ENCODE results near the gene EXD1.

DNA sequence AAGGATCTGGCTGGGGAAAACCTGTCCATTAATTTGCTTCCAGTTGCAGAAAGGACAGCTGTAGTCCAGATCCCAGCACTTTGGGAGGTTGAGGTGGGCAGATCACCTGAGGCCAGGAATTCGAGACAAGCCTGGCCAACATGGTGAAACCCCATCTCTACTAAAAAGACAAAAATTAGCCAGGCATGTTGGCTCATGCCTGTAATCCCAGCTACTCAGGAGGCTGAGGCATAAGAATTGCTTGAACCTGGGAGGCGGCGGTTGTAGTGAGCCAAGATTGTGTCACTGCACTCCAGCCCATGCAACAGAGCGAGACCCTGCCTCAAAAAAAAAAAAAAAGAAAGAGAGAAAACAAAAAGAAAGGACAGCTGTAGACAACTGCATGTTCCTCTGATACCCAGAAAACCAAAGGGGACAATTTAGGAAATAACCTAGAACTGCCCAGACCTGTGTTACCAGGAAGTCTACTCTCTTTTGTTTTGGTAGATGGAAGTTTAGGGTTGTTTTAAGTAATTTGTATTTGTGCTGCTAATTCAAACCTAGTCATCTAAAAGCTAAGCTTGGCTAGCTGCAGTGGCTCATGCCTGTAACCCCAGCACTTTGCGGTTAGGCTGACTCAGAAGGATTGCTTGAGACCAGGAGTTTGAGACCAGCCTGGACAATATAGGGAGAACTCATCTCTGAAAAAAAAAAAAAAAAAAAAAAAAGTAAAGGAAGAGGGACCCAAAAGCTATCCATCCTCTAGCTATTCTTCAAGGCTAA lies 22.7 kb downstream of the EXD1 start:
- no peak for TF ChIP-seq EZH2 (IDR thresholded peaks at IDR 0.05; ENCODE audit: borderline replicate concordance, low read depth, low read length, poor library complexity, severe bottlenecking)
- TF ChIP-seq, protein P1, sequence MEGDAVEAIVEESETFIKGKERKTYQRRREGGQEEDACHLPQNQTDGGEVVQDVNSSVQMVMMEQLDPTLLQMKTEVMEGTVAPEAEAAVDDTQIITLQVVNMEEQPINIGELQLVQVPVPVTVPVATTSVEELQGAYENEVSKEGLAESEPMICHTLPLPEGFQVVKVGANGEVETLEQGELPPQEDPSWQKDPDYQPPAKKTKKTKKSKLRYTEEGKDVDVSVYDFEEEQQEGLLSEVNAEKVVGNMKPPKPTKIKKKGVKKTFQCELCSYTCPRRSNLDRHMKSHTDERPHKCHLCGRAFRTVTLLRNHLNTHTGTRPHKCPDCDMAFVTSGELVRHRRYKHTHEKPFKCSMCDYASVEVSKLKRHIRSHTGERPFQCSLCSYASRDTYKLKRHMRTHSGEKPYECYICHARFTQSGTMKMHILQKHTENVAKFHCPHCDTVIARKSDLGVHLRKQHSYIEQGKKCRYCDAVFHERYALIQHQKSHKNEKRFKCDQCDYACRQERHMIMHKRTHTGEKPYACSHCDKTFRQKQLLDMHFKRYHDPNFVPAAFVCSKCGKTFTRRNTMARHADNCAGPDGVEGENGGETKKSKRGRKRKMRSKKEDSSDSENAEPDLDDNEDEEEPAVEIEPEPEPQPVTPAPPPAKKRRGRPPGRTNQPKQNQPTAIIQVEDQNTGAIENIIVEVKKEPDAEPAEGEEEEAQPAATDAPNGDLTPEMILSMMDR (conservative IDR thresholded peaks at IDR 0.05; ENCODE audit: low read depth, low read length), result no peak

Data from A673 (cell line).